K562 (cell line): ENCODE measurements around the gene BPNT1. TPM values are rescaled to one million over a fixed set of nuclear protein-coding genes. Genes with fewer than 3 reads are reported as not detected.
A peak's percentile ranks its signal among the peaks of the same experiment; 100 is the strongest.

Source experiments
- BCOR ChIP-seq: fragments of 450-650 bp; IDR thresholded peaks from 2 replicates; pipeline ENCODE4 v1.6.1; 2016
- ESRRB ChIP-seq: fragments of 250-450 bp; sonication (Bioruptor Pico); IDR thresholded peaks from 2 replicates; pipeline ENCODE4 v1.5.0; 2020; ENCODE audit warnings: mild to moderate bottlenecking, moderate library complexity, borderline replicate concordance
- ETS2 ChIP-seq: IDR thresholded peaks from 2 replicates; pipeline ENCODE4 v1.6.1; 2016; ENCODE audit warnings: borderline replicate concordance, missing genetic modification characterization, mild to moderate bottlenecking, moderate library complexity, missing compliant biosample characterization; ENCODE audit not compliant: poor library complexity, severe bottlenecking
- FOXA1 ChIP-seq: fragments of 450-650 bp; IDR thresholded peaks from 2 replicates; pipeline ENCODE4 v1.6.1; 2016; ENCODE audit warnings: mild to moderate bottlenecking, borderline replicate concordance
- FOXP1 ChIP-seq: sonication (generic); formaldehyde crosslinking; IDR thresholded peaks from 2 replicates; pipeline ENCODE4 v1.8.0; 2022; ENCODE audit warnings: mild to moderate bottlenecking, missing genetic modification reagents
- KDM5B ChIP-seq: fragments of 200-600 bp; sonication (generic); IDR thresholded peaks from 2 replicates; pipeline ENCODE4 v1.6.1; 2012; ENCODE audit warnings: low read depth, mild to moderate bottlenecking, moderate library complexity, low read length, control low read depth, inconsistent platforms; ENCODE audit not compliant: insufficient replicate concordance
- PBX2 ChIP-seq, 2 experiments: IDR thresholded peaks in 1 of 2; conservative IDR thresholded peaks in 1 of 2; 2 replicates each; pipeline ENCODE4 v1.6.1; 2016; ENCODE audit warnings: low read depth in 2 of 2, mild to moderate bottlenecking in 1 of 2, missing compliant biosample characterization in 1 of 2, missing genetic modification characterization in 1 of 2, moderate library complexity in 1 of 2
- RFX7 ChIP-seq: fragments of 250-450 bp; sonication (Bioruptor Pico); IDR thresholded peaks from 2 replicates; pipeline ENCODE4 v1.5.1; 2021; ENCODE audit warnings: mild to moderate bottlenecking
- TAF15 ChIP-seq: fragments of 200-400 bp; formaldehyde crosslinking; IDR thresholded peaks from 2 replicates; pipeline ENCODE4 v1.6.1; 2017; ENCODE audit warnings: mild to moderate bottlenecking, low read depth, low read length, moderate library complexity
- TAF7 ChIP-seq: fragments of 450-650 bp; IDR thresholded peaks from 2 replicates; pipeline ENCODE4 v1.6.1; 2016; ENCODE audit warnings: missing genetic modification characterization, missing compliant biosample characterization
- ZC3H4 ChIP-seq: sonication (generic); formaldehyde crosslinking; IDR thresholded peaks from 2 replicates; pipeline ENCODE4 v1.9.0; 2021; ENCODE audit warnings: missing genetic modification reagents, borderline replicate concordance
- ZFP91 ChIP-seq: sonication (generic); formaldehyde crosslinking; IDR thresholded peaks from 2 replicates; pipeline ENCODE4 v1.8.0; 2022; ENCODE audit warnings: mild to moderate bottlenecking, missing genetic modification reagents
- ZNF354B ChIP-seq: fragments of 250-450 bp; sonication (Bioruptor Pico); IDR thresholded peaks from 2 replicates; pipeline ENCODE4 v1.4.0; 2020
- ZNF518B ChIP-seq: fragments of 250-450 bp; sonication (Bioruptor Pico); IDR thresholded peaks from 2 replicates; pipeline ENCODE4 v1.5.0; 2021; ENCODE audit warnings: mild to moderate bottlenecking, moderate library complexity
- ZNF57 ChIP-seq: fragments of 450-650 bp; formaldehyde crosslinking; IDR thresholded peaks from 2 replicates; pipeline ENCODE4 v1.4.0; 2020; ENCODE audit warnings: mild to moderate bottlenecking, moderate library complexity
- ZNF76 ChIP-seq: fragments of 250-450 bp; sonication (Bioruptor Pico); IDR thresholded peaks from 2 replicates; pipeline ENCODE4 v1.4.0; 2020; ENCODE audit warnings: mild to moderate bottlenecking, moderate library complexity, borderline replicate concordance
- ZNF778 ChIP-seq: fragments of 450-650 bp; formaldehyde crosslinking; IDR thresholded peaks from 2 replicates; pipeline ENCODE4 v1.4.0; 2020; ENCODE audit warnings: mild to moderate bottlenecking, moderate library complexity
- ZNF785 ChIP-seq: fragments of 250-450 bp; sonication (Bioruptor Pico); IDR thresholded peaks from 2 replicates; pipeline ENCODE4 v1.4.0; 2020; ENCODE audit warnings: mild to moderate bottlenecking
- polyA plus RNA-seq, 8 experiments: library from polyadenylated mRNA; depleted of rRNA in 4 of 8; stranded (reverse) in 5 of 8; unstranded in 3 of 8; fragments of >200 nt; fragmentation: Nextera tagmentation in 2 of 8; fragmentation: Illumina TruSeq in 1 of 8; extraction: Ambion mirVana in 2 of 8; extraction: Trizol in 1 of 8; gene quantifications; 2 replicates each; pipeline versions ENCODE4 v1.2.1 to v1.2.3, GENCODE V29; 2011 to 2014; ENCODE audit warnings: inconsistent platforms in 1 of 8, missing spikeins in 1 of 8
- total RNA-seq, 7 experiments: library from RNA; depleted of rRNA in 6 of 7; stranded (reverse); fragments of >200 nt in 6 of 7; fragmentation: Illumina TruSeq in 2 of 7; extraction: Trizol in 2 of 7; gene quantifications; 2 replicates each; pipeline versions ENCODE4 v1.2.1 to v1.2.3, GENCODE V29; 2011 to 2021; ENCODE audit warnings: low replicate concordance in 1 of 7

BPNT1 gene
- total and polyA plus RNA-seq, 9 of the 15 experiments (the other 6 are each of a cell fraction or from before 2014, with no cell fraction given), result 30.2 to 73.8 (median 40.5) TPM

GRCh38 chr1:220089650-220090556, at the start of gene BPNT1 (continued):
- TF ChIP-seq ZNF518B (CRISPR knock-in tag) (no peak), TAF7 (tag) (no peak), ZNF354B (CRISPR knock-in tag) (no peak), FOXP1 (CRISPR knock-in tag) (no peak), BCOR (no peak; the same call in 1 of the 2 replicates), ESRRB (CRISPR knock-in tag) (no peak), ZC3H4 (no peak), FOXA1 (no peak), RFX7 (CRISPR knock-in tag) (no peak), ETS2 (tag) (no peak), ZNF778 (CRISPR knock-in tag) (no peak), ZNF785 (CRISPR knock-in tag) (no peak), ZFP91 (CRISPR knock-in tag) (0 out of 2 replicates have a peak, but pooled peaks have one; percentile 47), ZNF76 (CRISPR knock-in tag) (no peak), ZNF57 (CRISPR knock-in tag) (no peak), PBX2 (CRISPR knock-in tag; IDR thresholded peaks at IDR 0.05; ENCODE audit: low read depth) (no peak), PBX2 (tag; conservative IDR thresholded peaks at IDR 0.05; ENCODE audit: low read depth) (peak; percentile 53), KDM5B (no peak), TAF15 (no peak)
